H9 (cell line): ENCODE measurements around the gene SLC39A10. TPM values are rescaled to one million over a fixed set of nuclear protein-coding genes. Genes with fewer than 3 reads are reported as not detected.

Experiments
- DNase-seq: peaks from one replicate; pipeline ENCODE4 v3.0.0-alpha.2; 2017
- H2AFZ ChIP-seq: one replicate; pipeline ENCODE4 v1.6.1; 2013; ENCODE audit warnings: mild to moderate bottlenecking, low read length, control low read depth, moderate library complexity
- H2AK5ac ChIP-seq: 2 replicates; pipeline ENCODE4 v1.6.1; 2013; ENCODE audit warnings: low read length, control low read depth, mixed read lengths; ENCODE audit not compliant: insufficient read length
- H2BK120ac ChIP-seq: one replicate; pipeline ENCODE4 v1.6.1; 2013; ENCODE audit warnings: low read depth, mild to moderate bottlenecking, low read length, control low read depth, inconsistent platforms; ENCODE audit not compliant: poor library complexity, severe bottlenecking
- H2BK12ac ChIP-seq: 2 replicates; pipeline ENCODE4 v1.6.1; 2013; ENCODE audit warnings: low read length, control low read depth, mixed read lengths, low read depth; ENCODE audit not compliant: insufficient read length
- H2BK15ac ChIP-seq: 2 replicates; pipeline ENCODE4 v1.6.1; 2013; ENCODE audit warnings: low read depth, low read length, control low read depth
- H2BK20ac ChIP-seq: one replicate; pipeline ENCODE4 v1.6.1; 2013; ENCODE audit warnings: low read depth, mild to moderate bottlenecking, low read length, control low read depth, inconsistent platforms; ENCODE audit not compliant: poor library complexity, severe bottlenecking
- H2BK5ac ChIP-seq: 2 replicates; pipeline ENCODE4 v1.6.1; 2013; ENCODE audit warnings: low read length, control low read depth, mixed read lengths; ENCODE audit not compliant: insufficient read length
- H3K14ac ChIP-seq: 2 replicates; pipeline ENCODE4 v1.6.1; 2013; ENCODE audit warnings: low read length, control low read depth; ENCODE audit not compliant: insufficient read depth
- H3K18ac ChIP-seq: 2 replicates; pipeline ENCODE4 v1.6.1; 2013; ENCODE audit warnings: low read depth, mild to moderate bottlenecking, mixed read lengths, low read length, control low read depth; ENCODE audit not compliant: insufficient read length
- H3K23ac ChIP-seq: 2 replicates; pipeline ENCODE4 v1.6.1; 2013; ENCODE audit warnings: low read length, control low read depth, mixed read lengths, low read depth; ENCODE audit not compliant: insufficient read length
- H3K23me2 ChIP-seq: 2 replicates; pipeline ENCODE4 v1.6.1; 2013; ENCODE audit warnings: low read depth, mild to moderate bottlenecking, mixed read lengths, low read length, control low read depth; ENCODE audit not compliant: insufficient read length, poor library complexity, severe bottlenecking
- H3K27ac ChIP-seq: 2 replicates; pipeline ENCODE4 v1.5.1; 2013; ENCODE audit warnings: low read length, control low read depth, mixed read lengths, low read depth; ENCODE audit not compliant: insufficient read length
- H3K27me3 ChIP-seq: 2 replicates; pipeline ENCODE4 v1.6.1; 2013; ENCODE audit warnings: low read length, control low read depth, inconsistent platforms; ENCODE audit not compliant: insufficient read depth
- H3K4ac ChIP-seq: 2 replicates; pipeline ENCODE4 v1.6.1; 2013; ENCODE audit warnings: low read depth, mild to moderate bottlenecking, control low read depth, inconsistent platforms, low read length, moderate library complexity
- H3K4me1 ChIP-seq: 2 replicates; pipeline ENCODE4 v1.6.1; 2013; ENCODE audit warnings: low read length, control low read depth, inconsistent platforms; ENCODE audit not compliant: insufficient read depth
- H3K4me2 ChIP-seq: 2 replicates; pipeline ENCODE4 v1.6.1; 2013; ENCODE audit warnings: low read length, control low read depth, mixed read lengths; ENCODE audit not compliant: insufficient read length, insufficient read depth
- H3K56ac ChIP-seq: 2 replicates; pipeline ENCODE4 v1.6.1; 2013; ENCODE audit warnings: low read depth, mild to moderate bottlenecking, mixed read lengths, low read length, control low read depth; ENCODE audit not compliant: insufficient read length
- H3K79me1 ChIP-seq: 2 replicates; pipeline ENCODE4 v1.6.1; 2013; ENCODE audit warnings: low read depth, mild to moderate bottlenecking, moderate library complexity, low read length, control low read depth, inconsistent platforms; ENCODE audit not compliant: insufficient read depth, poor library complexity, severe bottlenecking
- H3K79me2 ChIP-seq: 2 replicates; pipeline ENCODE4 v1.6.1; 2013; ENCODE audit warnings: low read length, control low read depth, inconsistent platforms; ENCODE audit not compliant: insufficient read depth
- H3K9ac ChIP-seq: 2 replicates; pipeline ENCODE4 v1.6.1; 2013; ENCODE audit warnings: low read length, control low read depth, mixed read lengths; ENCODE audit not compliant: insufficient read length; ENCODE audit errors: extremely low read depth
- H3K9me3 ChIP-seq: one replicate; pipeline ENCODE4 v1.6.1; 2013; ENCODE audit warnings: low read depth, low read length, inconsistent platforms; ENCODE audit not compliant: control insufficient read depth
- H3T11ph ChIP-seq: one replicate; pipeline ENCODE4 v1.6.1; 2013; ENCODE audit warnings: mild to moderate bottlenecking, low read length, control low read depth, inconsistent platforms
- H4K20me1 ChIP-seq: one replicate; pipeline ENCODE4 v1.6.1; 2013; ENCODE audit not compliant: control insufficient read depth, insufficient read length, insufficient read depth
- H4K5ac ChIP-seq: 2 replicates; pipeline ENCODE4 v1.6.1; 2013; ENCODE audit warnings: low read depth, mild to moderate bottlenecking, mixed read lengths, low read length, control low read depth; ENCODE audit not compliant: insufficient read length
- H4K8ac ChIP-seq: replicated peaks from 2 replicates; pipeline ENCODE4 v1.6.1; 2013; ENCODE audit warnings: low read length, control low read depth, mixed read lengths, low read depth; ENCODE audit not compliant: insufficient read length
- H4K91ac ChIP-seq: 2 replicates; pipeline ENCODE4 v1.6.1; 2013; ENCODE audit warnings: low read depth, mild to moderate bottlenecking, moderate library complexity, mixed read lengths, low read length, control low read depth; ENCODE audit not compliant: insufficient read length
- H3K27ac Mint-ChIP-seq, 3 experiments: 2 replicates in 2 of 3; 3 replicates in 1 of 3; pipeline ENCODE4 v1.8.0; 2020 to 2021; ENCODE audit warnings: mixed read lengths in 3 of 3, mild to moderate bottlenecking in 1 of 3, moderate library complexity in 1 of 3
- H3K27me3 Mint-ChIP-seq: 2 replicates; pipeline ENCODE4 v1.8.0; 2021; ENCODE audit warnings: low read depth, mild to moderate bottlenecking, moderate library complexity, mixed read lengths
- H3K36me3 Mint-ChIP-seq, 3 experiments: 2 replicates in 2 of 3; 3 replicates in 1 of 3; pipeline ENCODE4 v1.8.0; 2020 to 2021; ENCODE audit warnings: low read depth in 3 of 3, mixed read lengths in 3 of 3; ENCODE audit not compliant: insufficient read depth in 1 of 3
- H3K4me1 Mint-ChIP-seq, 2 experiments: 2 replicates each; pipeline ENCODE4 v1.8.0; 2020; ENCODE audit warnings: mixed read lengths in 2 of 2
- H3K4me3 Mint-ChIP-seq, 2 experiments: 2 replicates in 1 of 2; 3 replicates in 1 of 2; pipeline ENCODE4 v1.8.0; 2020 to 2021; ENCODE audit warnings: mild to moderate bottlenecking in 2 of 2, mixed read lengths in 2 of 2, moderate library complexity in 1 of 2
- H3K9me3 Mint-ChIP-seq, 2 experiments: 2 replicates in 1 of 2; 3 replicates in 1 of 2; pipeline ENCODE4 v1.8.0; 2020; ENCODE audit warnings: mild to moderate bottlenecking in 2 of 2, mixed read lengths in 2 of 2, moderate library complexity in 1 of 2
- CTCF ChIP-seq: fragments of 200-600 bp; sonication (generic); conservative IDR thresholded peaks from 3 replicates; pipeline ENCODE4 v1.8.0; 2021; ENCODE audit warnings: antibody characterized with exemption, mild to moderate bottlenecking
- WGBS: extraction: QIAGEN DNeasy Blood & Tissue Kit; methylation state at CpG from one replicate; pipeline ENCODE4 v1.1.7; 2013; ENCODE audit warnings: missing lambda C conversion rate, low lambda C conversion rate, mixed read lengths; ENCODE audit not compliant: insufficient read length; ENCODE audit errors: extremely low coverage; 5-methylcytosine and 5-hydroxymethylcytosine counted together
- total RNA-seq: library from RNA; stranded (reverse); gene quantifications from 2 replicates; pipeline ENCODE4 v1.2.1, GENCODE V29; 2021

SLC39A10 gene
- total RNA-seq, 1 experiment from 2014 or later = 161 TPM

DNA sequence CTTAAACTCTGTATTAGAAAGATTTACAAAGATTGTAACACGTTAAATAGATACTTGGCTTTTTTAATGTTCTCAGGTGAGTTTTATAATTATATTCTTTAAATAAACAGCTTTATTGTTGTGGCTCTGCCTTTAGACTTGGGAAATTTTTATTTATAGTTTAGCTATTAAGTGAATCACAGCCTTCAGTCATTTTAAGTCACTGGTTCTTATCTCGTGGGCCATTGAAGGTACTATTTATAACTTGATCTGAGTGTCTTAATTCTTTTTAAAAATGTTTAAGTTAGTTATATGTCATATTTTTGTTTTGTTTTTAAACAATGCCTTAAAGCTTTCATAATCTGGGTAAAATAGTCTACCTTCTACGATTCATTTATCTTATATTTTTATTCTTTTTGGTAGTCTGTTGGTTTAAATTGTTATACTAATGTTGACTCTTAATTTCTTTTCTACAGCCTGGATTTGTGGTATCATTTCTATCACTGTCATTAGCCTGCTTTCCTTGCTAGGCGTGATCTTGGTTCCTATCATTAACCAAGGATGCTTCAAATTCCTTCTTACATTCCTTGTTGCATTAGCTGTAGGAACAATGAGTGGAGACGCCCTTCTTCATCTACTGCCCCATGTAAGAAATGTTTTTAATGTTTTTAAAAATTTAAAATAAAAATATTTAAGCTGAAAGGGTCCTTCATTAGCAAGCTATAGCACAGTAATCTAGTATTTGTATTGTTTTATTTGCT lies 49.3 kb downstream of the SLC39A10 start:
- peak overlapping the region; percentile 14 to 90 (median 53); a peak in 3 of 7 replicates for H3K27ac Mint-ChIP-seq
- Histone ChIP-seq H2BK15ac (no peak overlapping the region), H3K56ac (no peak overlapping the region), H4K91ac (no peak overlapping the region), H3K79me1 (peaks cover 11% of the 10 kb centered on the region), H3K9ac (no peak overlapping the region), H3K23me2 (no peaks in the 10 kb centered on the region), H3K4me2 (no peak overlapping the region), H4K5ac (no peak overlapping the region), H3K4me1 (no peaks in the 10 kb centered on the region; the same call in 1 of the 2 replicates), H3T11ph (no peak overlapping the region), H3K23ac (no peak overlapping the region), H2BK12ac (no peak overlapping the region), H3K9me3 (no peaks in the 10 kb centered on the region), H4K20me1 (no peaks in the 10 kb centered on the region), H2BK5ac (no peak overlapping the region), H3K14ac (no peak overlapping the region), H2BK120ac (no peak overlapping the region), H3K18ac (no peak overlapping the region), H3K79me2 (0 out of 2 replicates have a peak, but pooled peaks cover 1% of the 10 kb centered on the region), H2BK20ac (no peak overlapping the region), H3K27ac (no peak overlapping the region), H2AFZ (no peak overlapping the region), H2AK5ac (no peak overlapping the region), H3K4ac (no peak overlapping the region), H3K27me3 (no peaks in the 10 kb centered on the region), H4K8ac (no peak overlapping the region)
- no peaks in the 10 kb centered on the region for H3K27me3 Mint-ChIP-seq
- H3K4me3 Mint-ChIP-seq = no peak overlapping the region
- no peak for TF ChIP-seq CTCF
- WGBS = no CpG with 5 or more reads among the region's 5 CpGs
- H3K9me3 Mint-ChIP-seq = 0 out of 5 replicates have a peak, but pooled peaks cover 0 to 1% of the 10 kb centered on the region in 2 experiments
- H3K4me1 Mint-ChIP-seq = peaks cover 9 to 27% of the 10 kb centered on the region in 2 experiments
- DNase-seq = no peak
- peaks cover 5 to 20% (median 19%) of the 10 kb centered on the region in 3 experiments; a peak in 5 of 7 replicates for H3K36me3 Mint-ChIP-seq
